ENCODE measurements around the gene MSANTD1.

Gene MSANTD1

DNA sequence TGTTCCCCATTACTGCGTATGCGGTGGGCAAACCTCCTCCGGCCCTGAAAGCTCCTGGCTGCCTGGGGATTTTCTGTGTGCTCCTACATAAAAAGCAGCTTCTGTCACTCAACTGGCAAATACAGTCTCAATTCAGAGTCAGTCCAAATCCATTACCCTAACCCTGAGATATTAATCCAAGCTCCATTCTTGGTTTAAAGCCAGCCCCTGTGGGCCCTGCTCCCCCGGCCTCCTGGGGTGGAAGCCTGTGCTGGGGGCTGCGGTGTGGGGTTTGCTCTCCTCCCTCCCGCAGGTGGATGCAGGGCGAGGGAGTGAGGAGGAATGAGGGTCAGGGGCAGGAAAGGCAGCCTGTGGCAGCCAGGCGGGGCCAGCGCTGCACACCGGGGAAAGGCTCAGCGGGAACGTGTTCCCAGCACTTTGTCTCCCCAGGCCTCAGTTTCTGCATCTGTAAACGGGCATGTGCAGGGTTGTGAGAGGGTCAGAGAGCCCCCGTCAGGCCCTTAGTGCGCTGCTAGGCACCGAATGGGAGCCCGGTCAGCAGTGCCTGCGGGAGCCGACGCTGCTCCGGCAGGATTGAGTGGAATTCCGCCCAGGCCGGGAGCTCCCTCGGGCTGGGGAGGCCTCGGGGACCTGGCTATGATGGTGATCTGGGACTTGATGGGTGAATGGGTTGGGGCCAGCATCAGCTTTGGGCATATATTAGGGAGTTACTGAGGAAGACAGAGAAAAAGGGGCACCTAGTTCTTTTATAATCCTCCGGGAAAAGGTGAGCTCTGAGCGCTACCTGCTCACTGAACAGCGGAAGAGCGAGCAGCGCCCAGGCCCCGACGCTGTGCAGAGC is 37.6 kb downstream of the MSANTD1 start:
- FAIRE-seq (no peak), DNase-seq (ENCODE audit: insufficient read length, low spot score) (no peak)
- TF ChIP-seq, protein P1, sequence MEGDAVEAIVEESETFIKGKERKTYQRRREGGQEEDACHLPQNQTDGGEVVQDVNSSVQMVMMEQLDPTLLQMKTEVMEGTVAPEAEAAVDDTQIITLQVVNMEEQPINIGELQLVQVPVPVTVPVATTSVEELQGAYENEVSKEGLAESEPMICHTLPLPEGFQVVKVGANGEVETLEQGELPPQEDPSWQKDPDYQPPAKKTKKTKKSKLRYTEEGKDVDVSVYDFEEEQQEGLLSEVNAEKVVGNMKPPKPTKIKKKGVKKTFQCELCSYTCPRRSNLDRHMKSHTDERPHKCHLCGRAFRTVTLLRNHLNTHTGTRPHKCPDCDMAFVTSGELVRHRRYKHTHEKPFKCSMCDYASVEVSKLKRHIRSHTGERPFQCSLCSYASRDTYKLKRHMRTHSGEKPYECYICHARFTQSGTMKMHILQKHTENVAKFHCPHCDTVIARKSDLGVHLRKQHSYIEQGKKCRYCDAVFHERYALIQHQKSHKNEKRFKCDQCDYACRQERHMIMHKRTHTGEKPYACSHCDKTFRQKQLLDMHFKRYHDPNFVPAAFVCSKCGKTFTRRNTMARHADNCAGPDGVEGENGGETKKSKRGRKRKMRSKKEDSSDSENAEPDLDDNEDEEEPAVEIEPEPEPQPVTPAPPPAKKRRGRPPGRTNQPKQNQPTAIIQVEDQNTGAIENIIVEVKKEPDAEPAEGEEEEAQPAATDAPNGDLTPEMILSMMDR (IDR thresholded peaks at IDR 0.05; ENCODE audit: insufficient read depth, missing control alignments), result no peak

DNA sequence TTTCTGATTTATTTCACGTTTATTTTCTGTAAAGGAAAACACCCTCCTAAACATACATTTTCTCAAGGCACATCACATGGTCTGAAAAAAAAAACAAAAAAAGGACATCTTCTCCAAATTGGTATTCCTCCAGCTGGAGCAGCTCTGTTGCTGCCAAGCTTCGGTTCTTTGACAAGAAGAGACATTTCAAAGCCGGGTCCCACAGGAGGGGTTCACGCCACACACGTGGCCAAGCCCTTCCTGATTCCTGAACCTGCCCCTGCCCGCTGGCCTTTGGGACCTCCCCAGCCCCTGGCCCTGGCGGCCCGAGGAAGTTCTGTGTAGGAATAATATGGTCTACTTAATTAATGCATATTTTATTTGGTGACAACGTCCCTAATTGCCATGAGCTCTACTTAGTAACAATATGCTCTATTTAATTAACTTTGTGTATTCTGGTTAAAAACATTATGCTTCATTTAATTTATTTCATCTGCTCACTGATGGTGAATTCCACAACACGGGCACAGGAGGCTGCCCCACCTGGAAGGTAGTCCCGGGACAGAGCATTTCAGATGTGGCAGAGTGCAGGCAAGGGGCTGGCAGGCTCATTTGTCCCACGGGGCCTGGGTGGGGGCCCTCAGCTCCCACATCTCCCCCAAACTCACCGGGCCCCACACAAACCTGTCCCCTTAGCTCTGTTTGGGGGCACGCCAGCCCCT is 38.5 kb downstream of the MSANTD1 start:
- DNase-seq (ENCODE audit: insufficient read length, low spot score) (no peak), FAIRE-seq (no peak)
- TF ChIP-seq, protein P1 (IDR thresholded peaks at IDR 0.05; ENCODE audit: insufficient read depth, missing control alignments), result no peak

DNA sequence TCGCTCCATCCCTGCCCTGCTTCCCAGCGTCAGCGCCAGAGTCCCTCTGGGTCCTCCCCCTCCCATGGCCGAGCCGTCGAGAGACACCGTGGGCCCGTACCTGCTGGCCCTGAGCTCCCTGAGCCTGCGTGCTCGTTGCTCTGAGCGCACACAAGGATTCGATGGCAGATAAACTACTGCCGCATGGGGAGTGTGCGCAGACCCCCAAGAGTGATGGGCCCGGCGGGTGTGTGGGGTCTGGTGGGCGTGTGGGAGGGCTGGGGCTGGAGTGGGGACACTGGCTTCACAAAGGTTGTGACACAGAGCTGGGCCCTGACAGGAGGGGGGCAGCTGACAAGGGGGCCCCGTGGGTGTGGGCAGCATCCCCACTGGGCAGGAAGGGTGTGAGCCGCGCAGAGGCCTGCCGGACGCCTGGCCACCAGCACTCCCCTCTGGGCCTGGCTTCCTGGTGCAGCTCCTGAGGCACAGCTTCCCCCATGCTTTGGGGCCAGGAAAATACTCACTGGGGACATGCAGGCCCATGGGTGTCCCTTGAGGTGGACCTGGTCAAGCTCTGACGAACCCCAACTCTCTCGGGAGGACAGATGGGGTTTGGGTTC is 39.1 kb downstream of the MSANTD1 start:
- FAIRE-seq, result no peak
- TF ChIP-seq, protein P1 (IDR thresholded peaks at IDR 0.05; ENCODE audit: insufficient read depth, missing control alignments), result no peak
- no peak for DNase-seq (ENCODE audit: insufficient read length, low spot score)

DNA sequence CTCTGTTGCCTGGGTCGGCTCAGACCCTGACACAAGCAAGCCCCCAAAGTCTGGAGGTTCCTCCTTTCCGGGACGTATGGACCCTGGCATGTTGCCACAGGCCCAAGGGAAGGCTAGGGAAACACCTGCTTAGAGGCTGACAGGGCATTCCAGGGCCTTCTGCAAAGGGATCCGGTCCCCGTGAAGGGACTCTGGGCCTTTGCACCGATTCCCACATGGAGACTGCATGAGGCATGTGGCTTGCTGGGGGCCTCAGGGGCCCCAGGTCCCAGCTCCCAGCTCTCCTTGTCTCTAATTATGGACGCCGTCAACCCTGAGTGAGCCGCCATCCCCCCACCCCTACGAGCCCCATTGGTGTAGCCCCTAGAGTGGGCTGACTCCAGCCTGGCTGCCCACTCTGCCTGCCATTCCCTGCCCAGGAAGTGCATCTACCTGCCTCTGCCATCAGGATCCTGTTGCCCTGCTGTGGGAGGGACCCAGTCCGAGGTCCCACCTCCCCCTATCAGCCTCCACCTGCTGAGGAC is 39.7 kb downstream of the MSANTD1 start:
- TF ChIP-seq, protein P1 (IDR thresholded peaks at IDR 0.05; ENCODE audit: insufficient read depth, missing control alignments), result no peak
- DNase-seq (ENCODE audit: insufficient read length, low spot score), result no peak
- FAIRE-seq, result no peak

DNA sequence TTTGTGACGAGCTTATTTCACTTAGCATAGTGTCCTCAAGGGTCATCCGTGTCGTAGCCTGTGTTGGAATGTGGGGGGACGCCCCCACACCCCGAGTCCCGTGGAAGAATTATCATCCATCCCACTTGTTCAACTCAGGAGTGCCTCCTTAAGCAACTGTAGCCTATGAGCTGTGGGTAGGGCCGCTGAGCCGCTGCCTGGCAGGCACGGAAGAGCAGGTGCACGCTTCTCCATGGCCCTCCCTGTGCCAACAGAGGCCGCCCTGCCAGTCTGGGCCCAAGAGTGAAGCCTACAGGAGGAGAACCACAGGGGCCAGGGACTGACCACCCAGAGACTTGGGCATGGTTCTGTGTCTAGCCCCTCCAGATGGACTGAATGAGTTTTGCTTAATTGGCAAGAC is 41.5 kb downstream of the MSANTD1 start:
- FAIRE-seq, result no peak
- no peak for DNase-seq (ENCODE audit: insufficient read length, low spot score)
- TF ChIP-seq, protein P1 (IDR thresholded peaks at IDR 0.05; ENCODE audit: insufficient read depth, missing control alignments), result no peak

DNA sequence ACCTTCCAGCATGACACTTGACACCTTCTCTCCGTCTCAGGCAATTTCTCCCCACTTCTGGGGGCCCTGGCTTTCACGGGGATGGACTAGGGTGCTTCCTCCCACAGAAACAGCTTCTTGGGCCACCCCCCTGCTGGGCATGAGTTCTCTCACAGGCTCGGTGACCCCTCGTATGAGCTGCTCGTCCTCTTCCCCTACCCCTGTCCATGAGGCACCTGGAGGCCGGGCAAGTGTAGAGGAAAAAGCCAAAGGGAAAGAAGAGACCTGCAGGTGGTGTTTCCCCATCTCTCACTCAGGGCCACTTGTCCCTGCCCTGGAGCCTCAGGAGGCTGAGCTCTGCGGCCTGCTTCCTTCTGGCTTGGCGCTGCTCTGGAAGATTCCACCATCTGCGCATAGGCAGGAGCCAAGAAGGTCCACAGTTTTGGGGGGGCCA is 41.9 kb downstream of the MSANTD1 start:
- TF ChIP-seq, protein P1 (IDR thresholded peaks at IDR 0.05; ENCODE audit: insufficient read depth, missing control alignments), result no peak
- DNase-seq (ENCODE audit: insufficient read length, low spot score), result no peak
- FAIRE-seq, result no peak
